ENCODE data around the gene TUSC2. TPM values are rescaled to one million over a fixed set of nuclear protein-coding genes. Genes with fewer than 3 reads are reported as not detected.

Gene TUSC2
- total and polyA plus RNA-seq, 2 of the 13 experiments (the other 11 are each of a cell fraction or from before 2014, with no cell fraction given): 36.7 to 39.1 TPM

- TF ChIP-seq DMTF1 (CRISPR knock-in tag; IDR thresholded peaks at IDR 0.05) (no peak), ZNF431 (CRISPR knock-in tag; IDR thresholded peaks at IDR 0.05; ENCODE audit: borderline replicate concordance, low read depth) (no peak), ZNF607 (CRISPR knock-in tag; IDR thresholded peaks at IDR 0.05; ENCODE audit: borderline replicate concordance) (peak; percentile 35; the same call in 1 of the 2 replicates), REXO4 (CRISPR knock-in tag; IDR thresholded peaks at IDR 0.05; ENCODE audit: borderline replicate concordance) (no peak), ZNF350 (CRISPR knock-in tag; IDR thresholded peaks at IDR 0.05; ENCODE audit: borderline replicate concordance, low read depth) (peak; percentile 57), CCDC6 (CRISPR knock-in tag; IDR thresholded peaks at IDR 0.05) (0 out of 2 replicates have a peak, but pooled peaks have one; percentile 52), BRD4 (CRISPR knock-in tag; IDR thresholded peaks at IDR 0.05) (0 out of 2 replicates have a peak, but pooled peaks have one; percentile 82), ARID2 (CRISPR knock-in tag; IDR thresholded peaks at IDR 0.05; ENCODE audit: borderline replicate concordance) (no peak), ZFP62 (CRISPR knock-in tag; IDR thresholded peaks at IDR 0.05) (no peak), RFXANK (CRISPR knock-in tag; IDR thresholded peaks at IDR 0.05) (no peak), ZMAT5 (CRISPR knock-in tag; IDR thresholded peaks at IDR 0.05; ENCODE audit: borderline replicate concordance, low read depth) (no peak), PTBP1 (IDR thresholded peaks at IDR 0.05; ENCODE audit: low read depth, low read length, poor library complexity, severe bottlenecking) (no peak), MTF2 (CRISPR knock-in tag; IDR thresholded peaks at IDR 0.05; ENCODE audit: borderline replicate concordance) (no peak), MZF1 (CRISPR knock-in tag; IDR thresholded peaks at IDR 0.05; ENCODE audit: borderline replicate concordance) (peak; percentile 32; the same call in 1 of the 2 replicates), EED (CRISPR knock-in tag; IDR thresholded peaks at IDR 0.05) (no peak; the same call in 1 of the 2 replicates), NFE2 (CRISPR knock-in tag; IDR thresholded peaks at IDR 0.05) (no peak), EEA1 (CRISPR knock-in tag; IDR thresholded peaks at IDR 0.05; ENCODE audit: borderline replicate concordance) (peak; percentile 75)
- TF ChIP-seq, protein P1, sequence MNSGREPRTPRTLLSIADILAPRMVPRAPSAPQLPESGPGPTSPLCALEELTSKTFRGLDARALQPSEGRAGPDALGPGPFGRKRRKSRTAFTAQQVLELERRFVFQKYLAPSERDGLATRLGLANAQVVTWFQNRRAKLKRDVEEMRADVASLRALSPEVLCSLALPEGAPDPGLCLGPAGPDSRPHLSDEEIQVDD (CRISPR knock-in tag; IDR thresholded peaks at IDR 0.05; ENCODE audit: borderline replicate concordance): peak; percentile 86; the same call in 1 of the 2 replicates
- TF ChIP-seq, protein P2, sequence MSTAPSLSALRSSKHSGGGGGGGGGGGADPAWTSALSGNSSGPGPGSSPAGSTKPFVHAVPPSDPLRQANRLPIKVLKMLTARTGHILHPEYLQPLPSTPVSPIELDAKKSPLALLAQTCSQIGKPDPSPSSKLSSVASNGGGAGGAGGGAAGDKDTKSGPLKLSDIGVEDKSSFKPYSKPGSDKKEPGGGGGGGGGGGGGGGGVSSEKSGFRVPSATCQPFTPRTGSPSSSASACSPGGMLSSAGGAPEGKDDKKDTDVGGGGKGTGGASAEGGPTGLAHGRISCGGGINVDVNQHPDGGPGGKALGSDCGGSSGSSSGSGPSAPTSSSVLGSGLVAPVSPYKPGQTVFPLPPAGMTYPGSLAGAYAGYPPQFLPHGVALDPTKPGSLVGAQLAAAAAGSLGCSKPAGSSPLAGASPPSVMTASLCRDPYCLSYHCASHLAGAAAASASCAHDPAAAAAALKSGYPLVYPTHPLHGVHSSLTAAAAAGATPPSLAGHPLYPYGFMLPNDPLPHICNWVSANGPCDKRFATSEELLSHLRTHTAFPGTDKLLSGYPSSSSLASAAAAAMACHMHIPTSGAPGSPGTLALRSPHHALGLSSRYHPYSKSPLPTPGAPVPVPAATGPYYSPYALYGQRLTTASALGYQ (CRISPR knock-in tag; IDR thresholded peaks at IDR 0.05): no peak
- TF ChIP-seq, protein P3, sequence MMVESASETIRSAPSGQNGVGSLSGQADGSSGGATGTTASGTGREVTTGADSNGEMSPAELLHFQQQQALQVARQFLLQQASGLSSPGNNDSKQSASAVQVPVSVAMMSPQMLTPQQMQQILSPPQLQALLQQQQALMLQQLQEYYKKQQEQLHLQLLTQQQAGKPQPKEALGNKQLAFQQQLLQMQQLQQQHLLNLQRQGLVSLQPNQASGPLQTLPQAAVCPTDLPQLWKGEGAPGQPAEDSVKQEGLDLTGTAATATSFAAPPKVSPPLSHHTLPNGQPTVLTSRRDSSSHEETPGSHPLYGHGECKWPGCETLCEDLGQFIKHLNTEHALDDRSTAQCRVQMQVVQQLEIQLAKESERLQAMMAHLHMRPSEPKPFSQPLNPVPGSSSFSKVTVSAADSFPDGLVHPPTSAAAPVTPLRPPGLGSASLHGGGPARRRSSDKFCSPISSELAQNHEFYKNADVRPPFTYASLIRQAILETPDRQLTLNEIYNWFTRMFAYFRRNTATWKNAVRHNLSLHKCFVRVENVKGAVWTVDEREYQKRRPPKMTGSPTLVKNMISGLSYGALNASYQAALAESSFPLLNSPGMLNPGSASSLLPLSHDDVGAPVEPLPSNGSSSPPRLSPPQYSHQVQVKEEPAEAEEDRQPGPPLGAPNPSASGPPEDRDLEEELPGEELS (CRISPR knock-in tag; IDR thresholded peaks at IDR 0.05): peak; percentile 32; the same call in 1 of the 2 replicates
Observed at GRCh38 chr3:50358911-50359759, 31.1 kb upstream of the TUSC2 start, which contains the start of gene TMEM115 (continued).

Data from HepG2 (cell line).